ENCODE results near the gene NUAK2.

DNA sequence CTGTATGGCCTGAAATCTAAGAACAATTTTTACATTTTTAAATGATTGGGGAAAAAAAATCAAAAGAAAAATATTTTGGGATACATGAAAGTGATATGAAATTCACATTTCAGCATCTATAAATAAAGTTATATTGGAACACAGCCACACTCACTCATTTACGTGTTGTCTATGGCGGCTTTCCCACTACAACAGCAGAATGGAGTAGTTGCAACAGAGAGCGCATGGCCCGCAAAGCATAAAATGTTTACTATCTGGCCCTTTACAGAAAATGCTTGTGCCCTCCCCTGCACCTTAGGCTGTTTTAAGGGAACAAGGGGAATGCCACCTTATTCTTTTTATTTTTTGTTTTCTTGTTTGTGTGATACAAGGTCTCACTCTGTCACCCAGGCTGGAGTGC, 31.6 kb upstream of the NUAK2 start:
- TF ChIP-seq, protein P1, sequence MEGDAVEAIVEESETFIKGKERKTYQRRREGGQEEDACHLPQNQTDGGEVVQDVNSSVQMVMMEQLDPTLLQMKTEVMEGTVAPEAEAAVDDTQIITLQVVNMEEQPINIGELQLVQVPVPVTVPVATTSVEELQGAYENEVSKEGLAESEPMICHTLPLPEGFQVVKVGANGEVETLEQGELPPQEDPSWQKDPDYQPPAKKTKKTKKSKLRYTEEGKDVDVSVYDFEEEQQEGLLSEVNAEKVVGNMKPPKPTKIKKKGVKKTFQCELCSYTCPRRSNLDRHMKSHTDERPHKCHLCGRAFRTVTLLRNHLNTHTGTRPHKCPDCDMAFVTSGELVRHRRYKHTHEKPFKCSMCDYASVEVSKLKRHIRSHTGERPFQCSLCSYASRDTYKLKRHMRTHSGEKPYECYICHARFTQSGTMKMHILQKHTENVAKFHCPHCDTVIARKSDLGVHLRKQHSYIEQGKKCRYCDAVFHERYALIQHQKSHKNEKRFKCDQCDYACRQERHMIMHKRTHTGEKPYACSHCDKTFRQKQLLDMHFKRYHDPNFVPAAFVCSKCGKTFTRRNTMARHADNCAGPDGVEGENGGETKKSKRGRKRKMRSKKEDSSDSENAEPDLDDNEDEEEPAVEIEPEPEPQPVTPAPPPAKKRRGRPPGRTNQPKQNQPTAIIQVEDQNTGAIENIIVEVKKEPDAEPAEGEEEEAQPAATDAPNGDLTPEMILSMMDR (IDR thresholded peaks at IDR 0.05): no peak
- no peak for TF ChIP-seq POLR2A (IDR thresholded peaks at IDR 0.05)
- TF ChIP-seq EP300 (IDR thresholded peaks at IDR 0.05): no peak

Data from ovary (tissue), 3 donors.